ENCODE measurements around the gene PAMR1.

Gene PAMR1

GRCh38 chr11:35485656-35486322 lies 39.6 kb downstream of the PAMR1 start:
- no CpG with 5 or more reads among the region's 12 CpGs for WGBS (ENCODE audit: extremely low coverage, insufficient coverage, low lambda C conversion rate)
- no peak overlapping the region for H3K9ac ChIP-seq (ENCODE audit: low read length)
- no peak overlapping the region for H3K4ac ChIP-seq (ENCODE audit: low read depth, low read length)
- no peak overlapping the region for H4K5ac ChIP-seq (ENCODE audit: low read length)
- H2BK5ac ChIP-seq (ENCODE audit: low read length) = no peak overlapping the region
- H3K27me3 ChIP-seq (ENCODE audit: insufficient read depth, low read length, poor library complexity) = no peaks in the 10 kb centered on the region
- H3K4me2 ChIP-seq (ENCODE audit: low read length) = no peak overlapping the region
- no peak overlapping the region for H4K8ac ChIP-seq (ENCODE audit: low read depth, low read length)
- H3K79me1 ChIP-seq (ENCODE audit: low read length) = no peaks in the 10 kb centered on the region
- H2BK15ac ChIP-seq (replicated peaks; ENCODE audit: low read depth) = no peak overlapping the region
- peak; percentile 89 for DNase-seq
- H3K4me1 ChIP-seq (ENCODE audit: control insufficient read depth, low read depth, low read length) = no peaks in the 10 kb centered on the region
- H3K56ac ChIP-seq (ENCODE audit: low read length) = no peak overlapping the region
- no peak overlapping the region for H2BK120ac ChIP-seq (ENCODE audit: low read depth, low read length)
- H3K36me3 ChIP-seq (ENCODE audit: control insufficient read depth, insufficient read depth, low read length) = no peaks in the 10 kb centered on the region
- H3K23ac ChIP-seq (ENCODE audit: low read length) = no peak overlapping the region
- no peak overlapping the region for H3K27ac ChIP-seq (ENCODE audit: low read depth, low read length)
- no peak overlapping the region for H3K4me3 ChIP-seq (ENCODE audit: low read length)
- H3K79me2 ChIP-seq (ENCODE audit: control insufficient read depth, insufficient read depth, low read length) = no peaks in the 10 kb centered on the region
- H2AK5ac ChIP-seq (ENCODE audit: low read length) = no peak overlapping the region
- no peak overlapping the region for H3K18ac ChIP-seq (ENCODE audit: low read length)

GRCh38 chr11:35484435-35484834 lies 41.0 kb downstream of the PAMR1 start:
- Histone ChIP-seq H2BK5ac (ENCODE audit: low read length) (no peak overlapping the region), H3K18ac (ENCODE audit: low read length) (no peak overlapping the region), H3K27ac (ENCODE audit: low read depth, low read length) (no peak overlapping the region), H3K4me3 (ENCODE audit: low read length) (no peak overlapping the region), H3K9ac (ENCODE audit: low read length) (no peak overlapping the region), H3K79me2 (ENCODE audit: control insufficient read depth, insufficient read depth, low read length) (no peaks in the 10 kb centered on the region), H2BK15ac (replicated peaks; ENCODE audit: low read depth) (no peak overlapping the region), H3K4me1 (ENCODE audit: control insufficient read depth, low read depth, low read length) (no peaks in the 10 kb centered on the region), H3K36me3 (ENCODE audit: control insufficient read depth, insufficient read depth, low read length) (no peaks in the 10 kb centered on the region), H2BK120ac (ENCODE audit: low read depth, low read length) (no peak overlapping the region), H4K8ac (ENCODE audit: low read depth, low read length) (no peak overlapping the region), H3K56ac (ENCODE audit: low read length) (no peak overlapping the region), H3K27me3 (ENCODE audit: insufficient read depth, low read length, poor library complexity) (no peaks in the 10 kb centered on the region), H3K4me2 (ENCODE audit: low read length) (no peak overlapping the region), H4K5ac (ENCODE audit: low read length) (no peak overlapping the region), H3K79me1 (ENCODE audit: low read length) (no peaks in the 10 kb centered on the region), H3K4ac (ENCODE audit: low read depth, low read length) (no peak overlapping the region), H3K23ac (ENCODE audit: low read length) (no peak overlapping the region), H2AK5ac (ENCODE audit: low read length) (no peak overlapping the region)
- no peak for DNase-seq
- no CpG with 5 or more reads among the region's 6 CpGs for WGBS (ENCODE audit: extremely low coverage, insufficient coverage, low lambda C conversion rate)

GRCh38 chr11:35483131-35483820 lies 42.1 kb downstream of the PAMR1 start:
- no peak overlapping the region for H2BK15ac ChIP-seq (replicated peaks; ENCODE audit: low read depth)
- no peak overlapping the region for H2AK5ac ChIP-seq (ENCODE audit: low read length)
- H4K8ac ChIP-seq (ENCODE audit: low read depth, low read length) = no peak overlapping the region
- H3K4ac ChIP-seq (ENCODE audit: low read depth, low read length) = no peak overlapping the region
- H3K27me3 ChIP-seq (ENCODE audit: insufficient read depth, low read length, poor library complexity) = no peaks in the 10 kb centered on the region
- no peak overlapping the region for H3K9ac ChIP-seq (ENCODE audit: low read length)
- H2BK120ac ChIP-seq (ENCODE audit: low read depth, low read length) = no peak overlapping the region
- no peak overlapping the region for H3K4me2 ChIP-seq (ENCODE audit: low read length)
- H3K79me2 ChIP-seq (ENCODE audit: control insufficient read depth, insufficient read depth, low read length) = no peaks in the 10 kb centered on the region
- no peak overlapping the region for H4K5ac ChIP-seq (ENCODE audit: low read length)
- no peak overlapping the region for H3K4me3 ChIP-seq (ENCODE audit: low read length)
- H3K23ac ChIP-seq (ENCODE audit: low read length) = no peak overlapping the region
- no peaks in the 10 kb centered on the region for H3K36me3 ChIP-seq (ENCODE audit: control insufficient read depth, insufficient read depth, low read length)
- H3K27ac ChIP-seq (ENCODE audit: low read depth, low read length) = no peak overlapping the region
- no peak overlapping the region for H3K18ac ChIP-seq (ENCODE audit: low read length)
- no peak for DNase-seq
- no peak overlapping the region for H3K56ac ChIP-seq (ENCODE audit: low read length)
- H3K4me1 ChIP-seq (ENCODE audit: control insufficient read depth, low read depth, low read length) = no peaks in the 10 kb centered on the region
- no peaks in the 10 kb centered on the region for H3K79me1 ChIP-seq (ENCODE audit: low read length)
- no peak overlapping the region for H2BK5ac ChIP-seq (ENCODE audit: low read length)
- no CpG with 5 or more reads among the region's 3 CpGs for WGBS (ENCODE audit: extremely low coverage, insufficient coverage, low lambda C conversion rate)

- no peak overlapping the region for H4K8ac ChIP-seq (ENCODE audit: low read depth, low read length)
- H3K27ac ChIP-seq (ENCODE audit: low read depth, low read length) = no peak overlapping the region
- H3K4ac ChIP-seq (ENCODE audit: low read depth, low read length) = no peak overlapping the region
- no peak overlapping the region for H3K56ac ChIP-seq (ENCODE audit: low read length)
- no peak overlapping the region for H2BK5ac ChIP-seq (ENCODE audit: low read length)
- peaks cover 2% of the 10 kb centered on the region for H3K4me1 ChIP-seq (ENCODE audit: control insufficient read depth, low read depth, low read length)
- H4K5ac ChIP-seq (ENCODE audit: low read length) = no peak overlapping the region
- no peaks in the 10 kb centered on the region for H3K27me3 ChIP-seq (ENCODE audit: insufficient read depth, low read length, poor library complexity)
- no peak overlapping the region for H3K9ac ChIP-seq (ENCODE audit: low read length)
- no peak overlapping the region for H2AK5ac ChIP-seq (ENCODE audit: low read length)
- no peak overlapping the region for H3K4me3 ChIP-seq (ENCODE audit: low read length)
- H3K79me1 ChIP-seq (ENCODE audit: low read length) = no peaks in the 10 kb centered on the region
- no peak overlapping the region for H3K18ac ChIP-seq (ENCODE audit: low read length)
- no peak overlapping the region for H3K23ac ChIP-seq (ENCODE audit: low read length)
- H2BK15ac ChIP-seq (replicated peaks; ENCODE audit: low read depth) = no peak overlapping the region
- no CpG with 5 or more reads among the region's 5 CpGs for WGBS (ENCODE audit: extremely low coverage, insufficient coverage, low lambda C conversion rate)
- H2BK120ac ChIP-seq (ENCODE audit: low read depth, low read length) = no peak overlapping the region
- H3K4me2 ChIP-seq (ENCODE audit: low read length) = no peak overlapping the region
- H3K79me2 ChIP-seq (ENCODE audit: control insufficient read depth, insufficient read depth, low read length) = no peaks in the 10 kb centered on the region
- no peaks in the 10 kb centered on the region for H3K36me3 ChIP-seq (ENCODE audit: control insufficient read depth, insufficient read depth, low read length)
- DNase-seq = no peak
Measured at GRCh38 chr11:35479731-35480130, 45.7 kb downstream of the PAMR1 start.

GRCh38 chr11:35478471-35479091 lies 46.8 kb downstream of the PAMR1 start:
- no peak overlapping the region for H4K5ac ChIP-seq (ENCODE audit: low read length)
- H3K4me2 ChIP-seq (ENCODE audit: low read length) = no peak overlapping the region
- H4K8ac ChIP-seq (ENCODE audit: low read depth, low read length) = no peak overlapping the region
- peaks cover 2% of the 10 kb centered on the region for H3K4me1 ChIP-seq (ENCODE audit: control insufficient read depth, low read depth, low read length)
- no peak overlapping the region for H3K18ac ChIP-seq (ENCODE audit: low read length)
- H3K27me3 ChIP-seq (ENCODE audit: insufficient read depth, low read length, poor library complexity) = no peaks in the 10 kb centered on the region
- H3K4me3 ChIP-seq (ENCODE audit: low read length) = no peak overlapping the region
- H2AK5ac ChIP-seq (ENCODE audit: low read length) = no peak overlapping the region
- H3K79me2 ChIP-seq (ENCODE audit: control insufficient read depth, insufficient read depth, low read length) = no peaks in the 10 kb centered on the region
- no peaks in the 10 kb centered on the region for H3K36me3 ChIP-seq (ENCODE audit: control insufficient read depth, insufficient read depth, low read length)
- no peak overlapping the region for H3K27ac ChIP-seq (ENCODE audit: low read depth, low read length)
- no peak overlapping the region for H2BK120ac ChIP-seq (ENCODE audit: low read depth, low read length)
- WGBS (ENCODE audit: extremely low coverage, insufficient coverage, low lambda C conversion rate) = no CpG with 5 or more reads among the region's 7 CpGs
- peak overlapping the region; percentile 26 for H3K56ac ChIP-seq (ENCODE audit: low read length)
- no peak overlapping the region for H2BK5ac ChIP-seq (ENCODE audit: low read length)
- no peak overlapping the region for H3K23ac ChIP-seq (ENCODE audit: low read length)
- no peak overlapping the region for H3K9ac ChIP-seq (ENCODE audit: low read length)
- H3K79me1 ChIP-seq (ENCODE audit: low read length) = no peaks in the 10 kb centered on the region
- H3K4ac ChIP-seq (ENCODE audit: low read depth, low read length) = no peak overlapping the region
- H2BK15ac ChIP-seq (replicated peaks; ENCODE audit: low read depth) = no peak overlapping the region
- DNase-seq = no peak
